ENCODE results near the gene DNASE1L3.

The DNASE1L3 gene

DNA sequence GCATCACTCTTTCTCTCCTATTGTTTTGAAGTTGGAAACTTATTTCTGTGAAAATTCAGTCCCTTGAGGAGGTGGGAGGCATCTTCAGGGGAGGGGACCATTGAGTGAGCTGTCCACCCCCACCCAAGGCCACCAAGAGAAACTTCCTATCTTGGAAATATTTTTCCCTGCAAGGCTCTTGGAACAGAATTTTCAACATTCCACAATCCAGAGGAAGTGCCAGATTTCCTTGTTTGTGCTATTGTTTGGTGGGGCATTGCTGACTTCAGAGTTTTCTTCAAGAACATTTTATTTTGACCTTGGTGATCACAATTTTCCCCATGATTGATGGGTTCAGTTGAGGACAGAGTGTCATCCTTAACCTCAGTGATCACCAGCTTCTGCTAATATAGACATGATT lies 12.0 kb downstream of the DNASE1L3 start:
- DNase-seq, result no peak

DNA sequence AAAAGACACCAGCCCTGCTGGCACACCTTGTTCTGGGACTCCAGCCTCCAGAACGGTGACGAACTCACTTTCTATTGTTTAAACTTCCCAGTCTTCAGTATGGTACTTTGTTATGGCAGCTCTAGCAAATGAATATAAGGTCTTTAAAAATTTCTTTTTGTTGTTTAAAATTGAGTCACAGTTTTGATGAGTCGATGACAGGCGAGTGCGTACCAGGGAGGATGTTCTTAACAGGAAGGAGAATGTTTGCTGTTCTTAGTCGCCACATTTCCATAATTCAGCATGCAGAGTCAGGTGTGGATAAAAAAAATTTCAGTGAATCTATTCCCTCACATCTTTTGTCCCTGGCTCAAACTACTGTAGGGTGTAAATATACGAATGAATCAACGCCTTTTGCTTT lies 12.4 kb downstream of the DNASE1L3 start:
- no peak for DNase-seq

DNA sequence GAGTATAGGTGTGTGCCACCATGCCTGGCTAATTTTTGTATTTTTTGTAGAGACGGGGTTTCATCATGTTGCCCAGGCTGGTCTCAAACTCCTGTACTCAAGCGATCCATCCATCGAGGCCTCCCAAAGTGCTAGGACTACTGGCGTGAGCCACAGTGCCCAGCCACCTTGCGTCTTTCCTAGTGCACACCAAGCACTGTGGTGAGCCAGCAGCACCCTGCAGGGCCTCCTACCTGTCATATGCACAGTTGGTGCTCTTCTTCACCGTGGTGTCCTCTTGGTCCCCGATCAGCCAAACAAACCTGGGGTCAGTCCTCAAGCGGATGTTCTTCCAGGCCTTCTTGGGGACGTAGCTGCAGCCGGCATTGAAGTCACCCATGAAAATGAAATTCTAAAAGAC lies 13.2 kb downstream of the DNASE1L3 start:
- DNase-seq, result no peak

DNA sequence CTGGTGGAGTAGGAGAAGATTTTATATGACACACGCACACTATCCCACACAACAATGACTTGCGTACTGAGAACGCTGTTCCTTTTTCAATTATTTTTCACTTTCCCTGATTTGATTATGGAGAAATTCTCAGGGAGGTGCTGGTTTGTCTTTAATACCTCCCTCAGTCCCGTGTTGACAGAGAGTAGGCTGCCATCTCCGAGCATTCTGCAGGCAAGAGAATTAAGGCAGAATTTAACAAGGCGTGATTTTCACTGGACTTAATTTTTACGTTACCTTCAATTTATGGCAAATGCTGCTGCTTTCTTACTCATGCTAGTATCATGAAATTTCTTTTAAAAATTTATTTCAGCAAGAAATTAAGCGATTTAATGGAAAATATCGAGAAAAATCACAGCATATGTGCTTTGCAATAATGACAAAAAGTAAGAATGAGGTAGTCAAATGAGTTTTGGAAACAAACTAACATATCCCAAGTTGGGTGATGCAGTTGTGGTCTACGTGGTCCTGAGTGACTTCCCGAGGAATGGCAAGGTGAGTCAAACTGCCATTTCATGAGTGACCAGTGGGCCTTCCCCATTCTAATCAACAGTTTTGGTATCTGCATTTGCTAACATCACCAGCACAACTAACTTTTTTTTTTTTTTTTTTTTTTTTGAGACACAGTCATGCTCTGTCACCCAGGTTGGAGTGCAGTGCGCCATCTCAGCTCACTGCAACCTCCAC lies 16.9 kb downstream of the DNASE1L3 start:
- no peak for DNase-seq

DNA sequence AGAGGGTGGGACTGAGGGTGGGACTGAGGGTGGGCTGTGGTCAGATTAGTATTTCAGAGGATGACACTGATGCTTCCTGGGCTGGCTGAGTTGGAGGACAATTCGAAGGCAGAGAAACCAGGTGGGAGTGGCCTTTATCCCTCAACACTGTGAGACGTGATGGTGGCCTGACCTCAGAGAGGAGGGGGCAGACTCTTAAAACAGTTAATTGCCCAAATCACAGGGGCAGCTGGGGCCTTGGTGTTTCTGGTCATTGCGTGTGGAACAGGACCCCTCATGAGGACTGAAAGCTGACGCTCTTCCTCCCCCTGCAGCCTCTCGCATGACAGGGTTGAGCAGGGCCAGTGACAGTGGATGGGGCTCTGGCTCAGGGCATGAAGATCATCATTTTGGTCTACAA lies 18.7 kb downstream of the DNASE1L3 start:
- no peak for DNase-seq

- DNase-seq, result no peak
Measured at GRCh38 chr3:58191361-58191991, 19.3 kb downstream of the DNASE1L3 start.

- DNase-seq, result no peak
Measured at GRCh38 chr3:58190882-58191281, 19.9 kb downstream of the DNASE1L3 start.

GRCh38 chr3:58190291-58190690 lies 20.5 kb downstream of the DNASE1L3 start:
- no peak for DNase-seq

GRCh38 chr3:58189691-58190090 lies 21.1 kb downstream of the DNASE1L3 start:
- DNase-seq, result no peak

DNA sequence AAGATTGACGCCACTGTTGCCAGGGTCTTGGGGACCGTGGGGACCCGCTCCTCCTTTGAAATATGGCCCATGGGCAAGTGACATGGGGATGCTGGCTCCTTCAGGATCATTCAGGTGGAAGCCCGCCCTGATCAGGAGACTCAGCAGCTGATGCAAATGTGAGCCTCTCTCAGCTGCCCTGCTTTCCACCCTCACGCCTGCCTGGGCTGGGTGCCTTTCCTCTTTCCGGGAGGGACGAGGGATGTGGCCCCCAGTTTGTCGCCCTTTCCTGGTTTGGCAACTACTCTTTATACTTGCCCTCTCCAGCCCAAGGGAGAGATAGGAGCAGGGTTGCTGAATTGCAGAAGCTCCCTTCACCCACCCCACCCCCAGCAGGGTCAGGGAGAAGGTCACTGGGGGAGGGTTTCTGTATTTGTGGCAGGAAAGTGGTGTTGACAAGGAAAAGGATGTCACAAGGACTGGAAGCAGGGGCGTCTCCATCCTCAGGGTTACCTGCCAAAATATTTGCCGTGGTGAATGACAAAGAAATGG lies 21.8 kb downstream of the DNASE1L3 start:
- DNase-seq, result peak; percentile 3

DNA sequence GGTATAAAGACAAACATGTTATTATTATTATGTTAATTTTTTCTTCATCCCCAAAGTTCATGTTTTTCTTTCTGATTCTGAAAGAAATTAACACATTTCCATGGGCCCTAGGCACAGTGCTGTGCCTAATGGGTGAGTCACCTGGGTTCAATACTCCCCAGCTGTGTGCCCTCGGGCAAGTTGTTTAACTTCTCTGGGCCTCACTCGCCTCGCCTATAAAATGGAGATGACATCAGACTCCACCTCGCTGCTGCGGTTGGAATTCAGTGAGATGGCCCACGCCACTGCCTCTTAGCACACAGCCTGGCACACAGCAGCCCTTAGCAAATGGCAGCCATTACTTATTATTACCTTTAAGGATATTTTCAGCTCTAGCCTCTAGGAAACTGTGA lies 22.6 kb downstream of the DNASE1L3 start:
- DNase-seq, result no peak

DNA sequence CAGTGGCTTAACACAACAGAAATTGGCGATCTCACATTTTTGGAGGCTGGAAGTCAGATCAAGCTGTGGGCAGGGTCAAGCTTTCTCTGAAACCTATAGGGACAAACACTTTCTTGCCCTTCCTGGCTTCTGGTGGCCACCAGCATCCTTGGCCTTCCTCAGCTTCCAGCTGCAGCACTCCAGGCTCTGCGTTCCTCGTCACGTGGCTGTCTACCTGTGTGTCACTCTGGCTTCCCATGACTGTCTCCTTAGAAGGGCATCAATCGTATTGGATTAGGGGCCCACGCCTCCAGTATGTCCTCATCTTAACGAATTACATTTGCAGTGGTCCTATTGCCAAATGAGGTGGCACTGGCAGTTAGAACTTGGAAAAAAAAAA lies 25.8 kb downstream of the DNASE1L3 start:
- no peak for DNase-seq

DNA sequence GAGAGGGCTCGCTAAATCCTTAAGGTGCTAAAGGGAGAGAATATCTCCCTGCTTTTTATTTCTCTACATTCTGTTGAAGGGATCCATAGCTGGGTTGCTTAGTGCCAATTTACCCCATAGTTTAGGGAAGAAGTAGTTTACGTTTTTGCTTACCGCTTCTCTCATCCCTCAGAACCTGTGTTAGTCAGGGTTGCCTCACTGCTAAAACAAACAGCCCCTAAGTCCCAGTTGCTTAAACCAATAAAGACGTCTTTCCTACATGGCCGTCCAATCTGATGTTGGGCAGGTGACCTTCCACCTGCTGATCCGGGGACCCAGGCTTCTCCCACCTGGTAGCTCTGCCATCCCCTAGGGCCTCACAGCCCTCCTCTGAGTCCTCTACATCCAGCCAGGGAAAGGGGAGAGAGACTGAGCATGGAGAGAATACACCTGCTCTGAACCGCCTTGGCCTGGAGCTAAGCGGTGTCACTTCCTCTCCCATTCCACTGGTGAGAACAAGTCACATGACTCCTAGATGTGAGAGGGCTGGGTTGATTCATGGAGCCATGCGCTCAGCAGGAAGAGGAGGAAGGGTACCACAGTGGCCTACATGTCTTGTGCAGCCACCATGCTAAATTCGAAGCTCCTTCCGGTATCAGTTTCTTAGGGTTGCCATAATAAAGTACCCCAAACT lies 26.3 kb downstream of the DNASE1L3 start:
- DNase-seq, result no peak

DNA sequence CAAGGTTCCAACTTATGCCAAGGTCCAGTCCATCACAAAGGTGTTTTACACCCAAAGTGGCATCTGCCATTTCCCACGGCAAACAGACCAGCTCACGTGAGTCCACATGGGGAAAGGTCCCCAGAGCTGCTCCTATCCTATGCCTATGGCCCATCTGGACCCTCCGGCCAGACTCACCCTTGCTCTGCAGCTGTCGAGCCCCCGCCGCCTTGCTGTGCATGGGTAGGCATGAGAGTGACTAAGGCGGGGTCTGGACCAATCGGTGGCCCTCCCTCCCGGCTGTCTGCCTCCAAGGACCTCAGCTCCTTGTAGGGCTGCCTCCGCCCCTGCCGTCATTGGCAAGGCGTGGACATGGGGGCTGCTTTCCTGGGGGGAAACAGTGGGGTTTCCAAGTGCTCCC lies 26.9 kb downstream of the DNASE1L3 start:
- no peak for DNase-seq

DNA sequence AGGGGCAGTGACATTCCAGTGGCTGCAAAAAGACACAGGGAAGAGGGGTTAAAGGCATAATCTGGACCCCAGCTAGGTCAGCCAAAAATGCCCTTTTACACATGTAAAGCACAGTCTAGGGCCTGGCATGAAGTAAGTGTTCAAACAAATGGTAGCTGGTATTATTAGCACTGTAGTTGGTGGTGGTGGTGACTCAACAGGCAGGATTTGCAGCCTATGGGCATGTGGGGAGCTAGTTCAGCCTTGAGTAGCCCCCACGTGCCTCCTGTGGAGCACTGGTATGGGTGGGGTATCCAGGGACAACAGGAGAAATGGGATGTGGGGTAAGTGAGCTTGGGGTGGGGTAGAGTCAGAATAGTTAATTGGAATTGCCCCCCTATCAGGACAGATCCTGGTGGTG lies 27.6 kb downstream of the DNASE1L3 start:
- no peak for DNase-seq

GRCh38 chr3:58180940-58181587 lies 29.7 kb downstream of the DNASE1L3 start:
- no peak for DNase-seq

GRCh38 chr3:58180099-58180880 lies 30.5 kb downstream of the DNASE1L3 start:
- no peak for DNase-seq

GRCh38 chr3:58179235-58180098 lies 31.3 kb downstream of the DNASE1L3 start:
- DNase-seq, result peak; percentile 23

DNA sequence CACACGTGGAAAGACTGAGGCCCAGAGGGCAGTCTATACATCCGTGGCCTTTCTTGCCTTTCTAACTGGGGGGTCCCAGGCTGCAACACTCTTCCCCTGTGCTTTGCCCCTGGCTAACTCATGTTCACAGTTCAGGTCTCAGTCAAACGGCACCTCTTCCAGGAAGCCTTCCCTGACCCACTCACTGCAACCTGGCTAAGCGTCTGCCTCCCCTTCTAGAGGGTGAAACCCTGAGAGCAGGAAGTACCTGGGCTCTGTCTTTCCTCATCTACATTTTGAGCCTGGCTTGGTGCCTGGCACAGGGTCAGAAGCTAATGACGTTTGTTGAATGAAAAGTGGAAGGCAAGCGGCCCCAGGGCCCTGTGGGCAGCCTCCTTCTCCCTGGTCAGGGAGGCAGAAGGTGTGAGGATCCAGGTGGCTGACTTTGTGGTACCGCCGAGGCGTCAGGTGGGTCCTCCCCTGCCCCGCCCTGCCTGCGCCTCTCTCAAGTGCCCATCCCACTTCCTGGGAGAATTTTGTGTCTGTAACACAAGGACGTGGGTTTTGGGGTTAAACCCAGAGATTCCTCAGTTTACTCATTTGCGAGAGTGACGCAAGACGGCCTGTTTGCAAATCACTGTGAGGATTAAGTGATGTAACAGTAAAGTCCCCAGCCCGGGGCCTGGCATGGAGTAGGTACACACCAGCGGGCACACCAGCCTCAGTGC lies 32.1 kb downstream of the DNASE1L3 start:
- DNase-seq, result no peak

GRCh38 chr3:58177747-58178527 lies 32.8 kb downstream of the DNASE1L3 start:
- DNase-seq, result peak; percentile 67

Measured in MV-4-11 (cell line).